Mucosa of descending colon (tissue), 3 donors: ENCODE results near the gene TRUB1. TPM values are rescaled to one million over a fixed set of nuclear protein-coding genes. Genes with fewer than 3 reads are reported as not detected.

Source experiments
- ATAC-seq: fragments of 200-7000 bp; cut with Tn5 transposase; one replicate; pipeline ENCODE4 v1.9.1; 2020; ENCODE audit warnings: mild to moderate bottlenecking, moderate library complexity
- DNase-seq, 3 donors: peaks; one replicate each; pipeline ENCODE4 v3.0.0-alpha.2; 2020
- H3K36me3 ChIP-seq: fragments of 200-600 bp; one replicate; pipeline ENCODE4 v1.8.0; 2021; ENCODE audit warnings: low read depth, mild to moderate bottlenecking
- H3K4me1 ChIP-seq: fragments of 200-600 bp; one replicate; pipeline ENCODE4 v1.8.0; 2021; ENCODE audit warnings: low read depth, mild to moderate bottlenecking
- H3K4me3 ChIP-seq: fragments of 200-600 bp; one replicate; pipeline ENCODE4 v1.8.0; 2021; ENCODE audit warnings: mild to moderate bottlenecking
- H3K9me3 ChIP-seq: fragments of 200-600 bp; one replicate; pipeline ENCODE4 v1.8.0; 2021; ENCODE audit warnings: mild to moderate bottlenecking
- intact Hi-C, 2 donors: fragments of 100-400 bp; cut with DNase I in 1 of 2; cut with micrococcal nuclease in 1 of 2; formaldehyde crosslinking; loops; one replicate each; pipeline versions ENCODE4 v1.11.0 to v1.11.1; 2022; cut with DNase I, micrococcal nuclease
- total RNA-seq, 3 donors: library from RNA; stranded (reverse); fragmentation: NEBNext Ultra II Directional in 2 of 3; extraction: Animal tissue kit (Norgen Biotek cat#: 25700) in 2 of 3; gene quantifications; one replicate each; pipeline versions ENCODE4 v1.2.1 to v1.2.4, GENCODE V29; 2021 to 2023
- TF ChIP-seq, protein P1 (sequence below): fragments of 200-600 bp; IDR thresholded peaks from one replicate; pipeline ENCODE4 v1.8.0; 2022; ENCODE audit warnings: antibody characterized with exemption, mild to moderate bottlenecking
- donor health status: DM: no; HTN: no; CAD: no; lungs with moderate emphysema.
- donor health status: DM: no; HTN: no; CAD: no.
- donor health status: DM: no; HTN: yes; CAD: no.

The TRUB1 gene
- total RNA-seq, 3 donors from 2014 or later: 13.3 to 16.5 (median 15.9) TPM

DNA sequence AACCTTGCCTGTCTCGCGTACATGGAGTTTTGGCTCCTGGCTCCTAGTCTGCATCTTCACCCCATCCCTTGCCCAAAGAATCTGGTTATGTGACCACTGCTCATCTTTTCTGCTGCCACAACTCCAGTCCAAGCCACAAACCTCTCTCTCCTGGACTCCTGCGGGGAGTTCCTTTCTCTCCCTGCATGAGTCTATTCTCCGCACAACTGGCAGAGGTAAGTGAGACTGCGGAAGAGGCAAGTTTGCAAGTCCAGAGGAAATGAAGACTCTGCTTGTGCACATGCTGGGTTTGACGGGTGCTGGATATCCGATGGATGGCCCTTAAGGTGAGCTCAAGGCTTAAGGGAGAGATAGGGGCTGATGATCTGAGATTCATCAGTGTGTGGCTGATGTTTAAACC lies 61.0 kb downstream of the TRUB1 start:
- ATAC-seq (no peak), DNase-seq (no peak)
- Histone ChIP-seq H3K4me3 (no peak overlapping the region), H3K4me1 (no peaks in the 10 kb centered on the region), H3K36me3 (no peaks in the 10 kb centered on the region), H3K9me3 (no peaks in the 10 kb centered on the region)
- TF ChIP-seq, protein P1, sequence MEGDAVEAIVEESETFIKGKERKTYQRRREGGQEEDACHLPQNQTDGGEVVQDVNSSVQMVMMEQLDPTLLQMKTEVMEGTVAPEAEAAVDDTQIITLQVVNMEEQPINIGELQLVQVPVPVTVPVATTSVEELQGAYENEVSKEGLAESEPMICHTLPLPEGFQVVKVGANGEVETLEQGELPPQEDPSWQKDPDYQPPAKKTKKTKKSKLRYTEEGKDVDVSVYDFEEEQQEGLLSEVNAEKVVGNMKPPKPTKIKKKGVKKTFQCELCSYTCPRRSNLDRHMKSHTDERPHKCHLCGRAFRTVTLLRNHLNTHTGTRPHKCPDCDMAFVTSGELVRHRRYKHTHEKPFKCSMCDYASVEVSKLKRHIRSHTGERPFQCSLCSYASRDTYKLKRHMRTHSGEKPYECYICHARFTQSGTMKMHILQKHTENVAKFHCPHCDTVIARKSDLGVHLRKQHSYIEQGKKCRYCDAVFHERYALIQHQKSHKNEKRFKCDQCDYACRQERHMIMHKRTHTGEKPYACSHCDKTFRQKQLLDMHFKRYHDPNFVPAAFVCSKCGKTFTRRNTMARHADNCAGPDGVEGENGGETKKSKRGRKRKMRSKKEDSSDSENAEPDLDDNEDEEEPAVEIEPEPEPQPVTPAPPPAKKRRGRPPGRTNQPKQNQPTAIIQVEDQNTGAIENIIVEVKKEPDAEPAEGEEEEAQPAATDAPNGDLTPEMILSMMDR: no peak
- intact Hi-C loops: no loop called here

DNA sequence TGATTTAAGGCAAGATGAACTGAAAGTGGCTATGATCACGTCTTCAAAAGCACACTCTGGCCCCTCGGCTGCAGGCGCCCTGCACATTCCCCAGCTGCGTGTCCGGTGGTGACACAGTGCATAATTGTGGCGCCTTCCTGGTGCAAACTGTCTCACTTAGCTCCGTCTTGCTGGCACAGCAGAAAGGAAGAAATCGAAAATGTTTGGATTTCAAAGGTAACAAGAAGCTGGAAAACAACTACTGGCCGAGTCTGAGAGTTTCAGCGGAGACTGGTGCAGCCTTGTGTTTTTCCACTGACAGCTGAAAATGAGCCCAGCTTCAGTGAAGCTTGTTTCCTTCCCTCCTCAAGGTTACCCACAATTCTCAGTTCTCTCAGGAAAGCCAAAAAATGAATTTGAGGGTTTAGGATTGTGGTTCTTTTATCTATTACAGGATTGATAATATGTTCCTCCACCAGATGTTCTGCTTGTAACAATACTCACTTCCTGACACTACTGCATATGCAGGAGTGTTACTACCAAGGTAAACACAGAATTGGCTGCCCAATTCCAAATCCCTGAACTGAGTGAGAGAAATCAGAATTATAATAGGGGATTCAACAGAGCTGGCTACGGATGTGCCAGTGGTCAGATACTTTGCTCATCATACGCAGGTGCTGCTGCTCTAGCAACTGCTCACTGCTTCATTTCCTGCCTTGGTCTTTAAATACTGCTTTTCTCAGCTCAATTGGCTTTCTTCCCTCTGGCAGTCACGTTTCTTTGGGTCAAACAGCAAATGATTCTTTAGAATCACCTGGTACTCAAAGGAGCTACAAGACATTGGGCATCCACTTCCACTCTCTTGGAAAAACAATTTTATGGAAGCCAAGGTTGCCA lies 63.7 kb downstream of the TRUB1 start:
- intact Hi-C loops: no loop called here
- no peak for ATAC-seq
- Histone ChIP-seq H3K36me3 (no peaks in the 10 kb centered on the region), H3K9me3 (no peaks in the 10 kb centered on the region), H3K4me3 (no peak overlapping the region), H3K4me1 (no peaks in the 10 kb centered on the region)
- TF ChIP-seq, protein P1: no peak
- DNase-seq: no peak

DNA sequence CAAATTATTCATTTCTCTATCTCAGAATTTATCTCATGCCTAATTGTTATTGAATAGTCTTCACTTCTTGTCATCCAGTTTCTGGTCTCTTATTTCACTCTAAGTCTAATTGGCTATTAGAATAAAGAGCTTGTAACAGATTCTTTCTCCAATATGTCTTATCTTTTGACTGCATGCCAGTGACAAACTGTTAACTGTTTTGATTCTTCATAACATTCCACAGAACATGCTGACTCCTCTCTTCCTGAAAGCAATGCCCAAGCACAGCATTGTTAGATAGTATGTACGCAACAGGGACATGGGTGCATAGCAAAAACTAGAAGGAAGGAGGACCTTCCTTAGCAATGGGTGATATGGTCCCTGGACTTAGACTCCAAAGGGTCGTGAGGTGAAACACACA lies 65.4 kb downstream of the TRUB1 start:
- H3K4me3 ChIP-seq: no peak overlapping the region
- intact Hi-C loops: no loop called here
- DNase-seq (no peak), ATAC-seq (no peak)
- no peaks in the 10 kb centered on the region for H3K36me3 ChIP-seq
- TF ChIP-seq, protein P1: no peak
- no peaks in the 10 kb centered on the region for H3K4me1 ChIP-seq
- no peaks in the 10 kb centered on the region for H3K9me3 ChIP-seq

DNA sequence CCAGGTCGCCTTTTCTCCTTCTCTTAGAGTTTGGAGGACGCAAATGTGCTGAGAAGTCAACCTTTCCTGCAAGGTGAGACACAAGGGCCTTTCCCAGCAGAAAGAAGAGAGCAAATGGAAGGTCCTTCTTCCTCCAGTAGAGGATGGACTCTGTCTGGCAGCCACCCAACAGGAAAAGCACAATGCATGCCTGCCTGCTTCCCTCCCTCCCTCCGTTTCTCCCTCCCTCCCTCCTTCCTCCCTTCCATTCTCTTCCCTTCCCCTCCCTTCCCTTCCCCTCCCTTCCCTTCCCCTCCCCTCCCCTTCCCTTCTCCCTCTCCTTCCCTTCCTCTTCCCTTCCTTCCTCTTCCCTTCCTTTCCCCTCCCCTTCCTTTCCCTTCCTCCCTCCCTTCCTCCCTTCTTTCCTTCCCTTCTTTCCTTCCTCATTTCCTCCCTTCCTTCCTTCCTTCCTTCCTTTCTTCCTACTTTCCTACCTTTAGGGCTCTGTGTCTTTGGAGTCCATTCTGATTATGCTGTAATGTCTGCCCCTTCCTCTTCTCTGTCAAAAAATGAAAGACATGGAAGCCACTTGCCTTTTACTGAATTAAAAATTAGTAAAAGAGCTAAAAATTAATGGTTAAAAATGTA lies 66.4 kb downstream of the TRUB1 start:
- Histone ChIP-seq H3K4me1 (no peaks in the 10 kb centered on the region), H3K9me3 (no peaks in the 10 kb centered on the region), H3K36me3 (no peaks in the 10 kb centered on the region), H3K4me3 (no peak overlapping the region)
- no peak for DNase-seq
- intact Hi-C loops: no loop called here
- TF ChIP-seq, protein P1: no peak
- ATAC-seq: no peak

DNA sequence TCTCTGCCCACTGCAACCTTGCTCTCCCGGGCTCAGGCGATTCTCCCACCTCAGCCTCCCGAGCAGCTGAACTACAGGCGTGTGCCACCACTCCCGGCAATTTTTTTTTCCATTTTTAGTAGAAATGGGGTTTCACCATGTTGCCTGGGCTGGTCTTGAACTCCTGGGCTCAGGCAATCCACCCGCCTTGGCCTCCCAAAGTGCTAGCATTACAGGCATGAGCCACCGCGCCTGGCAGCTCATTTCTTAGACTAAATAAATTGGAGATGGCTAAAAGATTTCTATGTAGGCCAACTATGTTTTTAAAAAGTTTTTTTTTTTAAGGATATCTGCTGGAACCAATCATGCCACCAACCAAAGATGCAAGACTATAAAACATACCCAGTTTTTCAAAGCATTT lies 67.8 kb downstream of the TRUB1 start:
- intact Hi-C loops: no loop called here
- H3K4me3 ChIP-seq: no peak overlapping the region
- no peak for DNase-seq
- TF ChIP-seq, protein P1: no peak
- no peaks in the 10 kb centered on the region for H3K36me3 ChIP-seq
- H3K9me3 ChIP-seq: no peaks in the 10 kb centered on the region
- no peak for ATAC-seq
- H3K4me1 ChIP-seq: no peaks in the 10 kb centered on the region
